Mesodermal cell (in vitro differentiated cells): ENCODE measurements around the gene MAP3K7.
A peak's percentile ranks its signal among the peaks of the same experiment; 100 is the strongest.

ENCODE experiments used
- H3K27ac ChIP-seq: 2 replicates; pipeline ENCODE4 v1.7.0; 2013; ENCODE audit warnings: mild to moderate bottlenecking, low read depth, low read length, moderate library complexity; ENCODE audit not compliant: severe bottlenecking
- H3K36me3 ChIP-seq: 2 replicates; pipeline ENCODE4 v1.7.1; 2013; ENCODE audit warnings: mild to moderate bottlenecking, low read length, moderate library complexity; ENCODE audit not compliant: control insufficient read depth, insufficient read depth
- H3K4me1 ChIP-seq: one replicate; pipeline ENCODE4 v1.7.1; 2013; ENCODE audit warnings: mild to moderate bottlenecking, low read length; ENCODE audit not compliant: insufficient read depth, control insufficient read depth, poor library complexity, severe bottlenecking
- H3K4me3 ChIP-seq: 2 replicates; pipeline ENCODE4 v1.7.0; 2013; ENCODE audit warnings: low read length, control low read depth, mild to moderate bottlenecking; ENCODE audit not compliant: insufficient read depth, poor library complexity, severe bottlenecking; ENCODE audit errors: extremely low read depth
- H3K9me3 ChIP-seq: 2 replicates; pipeline ENCODE4 v1.7.1; 2013; ENCODE audit warnings: mild to moderate bottlenecking, low read length, moderate library complexity; ENCODE audit not compliant: control insufficient read depth
- WGBS, 2 experiments: methylation state at CpG; one replicate each; pipeline ENCODE4 v1.1.5; 2013; ENCODE audit warnings: missing lambda C conversion rate in 2 of 2; ENCODE audit not compliant: insufficient coverage in 2 of 2; 5-methylcytosine and 5-hydroxymethylcytosine counted together

The MAP3K7 gene

GRCh38 chr6:90496258-90497016, 90.4 kb downstream of the MAP3K7 start:
- no peak overlapping the region for H3K4me3 ChIP-seq
- H3K36me3 ChIP-seq: no peaks in the 10 kb centered on the region
- WGBS, 2 experiments: 55 to 70% methylated on average over 6 to 12 of the region's 17 CpGs
- H3K4me1 ChIP-seq: peaks cover 10% of the 10 kb centered on the region
- H3K9me3 ChIP-seq: no peaks in the 10 kb centered on the region
- peak overlapping the region; percentile 23 for H3K27ac ChIP-seq

GRCh38 chr6:90495216-90495817, 91.6 kb downstream of the MAP3K7 start:
- 27 to 69% methylated on average over 4 to 6 of the region's 9 CpGs for WGBS, 2 experiments
- H3K4me3 ChIP-seq: no peak overlapping the region
- H3K27ac ChIP-seq: no peak overlapping the region
- H3K4me1 ChIP-seq: peaks cover 10% of the 10 kb centered on the region
- H3K36me3 ChIP-seq: no peaks in the 10 kb centered on the region
- no peaks in the 10 kb centered on the region for H3K9me3 ChIP-seq

GRCh38 chr6:90494067-90494780, 92.6 kb downstream of the MAP3K7 start:
- Histone ChIP-seq H3K36me3 (no peaks in the 10 kb centered on the region), H3K4me3 (no peak overlapping the region), H3K4me1 (peaks cover 15% of the 10 kb centered on the region), H3K9me3 (no peaks in the 10 kb centered on the region), H3K27ac (no peak overlapping the region)
- 35 to 40% methylated on average over 5 to 6 of the region's 7 CpGs for WGBS, 2 experiments

GRCh38 chr6:90493332-90493731, 93.5 kb downstream of the MAP3K7 start:
- H3K27ac ChIP-seq: no peak overlapping the region
- H3K9me3 ChIP-seq: no peaks in the 10 kb centered on the region
- H3K36me3 ChIP-seq: no peaks in the 10 kb centered on the region
- 67% methylated on average over 1 of the region's 2 CpGs; no CpG with 5 or more reads in 1 of the 2 experiments for WGBS, 2 experiments
- no peak overlapping the region for H3K4me3 ChIP-seq
- H3K4me1 ChIP-seq: peaks cover 15% of the 10 kb centered on the region

- H3K36me3 ChIP-seq: no peaks in the 10 kb centered on the region
- 91 to 99% methylated on average over 5 to 6 of the region's 6 CpGs for WGBS, 2 experiments
- no peaks in the 10 kb centered on the region for H3K9me3 ChIP-seq
- peaks cover 15% of the 10 kb centered on the region for H3K4me1 ChIP-seq
- H3K4me3 ChIP-seq: no peak overlapping the region
- H3K27ac ChIP-seq: no peak overlapping the region
Measured at GRCh38 chr6:90492798-90493197, 94.1 kb downstream of the MAP3K7 start.

- H3K9me3 ChIP-seq: no peaks in the 10 kb centered on the region
- H3K4me1 ChIP-seq: peaks cover 15% of the 10 kb centered on the region
- H3K27ac ChIP-seq: no peak overlapping the region
- H3K36me3 ChIP-seq: no peaks in the 10 kb centered on the region
- WGBS, 2 experiments: no CpG with 5 or more reads among the region's 1 CpG
- no peak overlapping the region for H3K4me3 ChIP-seq
Measured at GRCh38 chr6:90492369-90492768, 94.5 kb downstream of the MAP3K7 start.

GRCh38 chr6:90490030-90490716, 96.7 kb downstream of the MAP3K7 start:
- Histone ChIP-seq H3K27ac (peak overlapping the region; percentile 37), H3K9me3 (peaks cover 9% of the 10 kb centered on the region), H3K36me3 (no peaks in the 10 kb centered on the region), H3K4me1 (peaks cover 15% of the 10 kb centered on the region), H3K4me3 (no peak overlapping the region)
- 78 to 85% methylated on average over 4 of the region's 4 CpGs for WGBS, 2 experiments

- H3K4me1 ChIP-seq: peaks cover 6% of the 10 kb centered on the region
- H3K27ac ChIP-seq: no peak overlapping the region
- H3K4me3 ChIP-seq: no peak overlapping the region
- H3K9me3 ChIP-seq: peaks cover 9% of the 10 kb centered on the region
- H3K36me3 ChIP-seq: no peaks in the 10 kb centered on the region
Measured at GRCh38 chr6:90488816-90489215, 98.1 kb downstream of the MAP3K7 start.

- no peaks in the 10 kb centered on the region for H3K36me3 ChIP-seq
- no peak overlapping the region for H3K4me3 ChIP-seq
- peaks cover 5% of the 10 kb centered on the region for H3K4me1 ChIP-seq
- H3K9me3 ChIP-seq: peaks cover 9% of the 10 kb centered on the region
- no peak overlapping the region for H3K27ac ChIP-seq
- WGBS, 2 experiments: 100% methylated on average over 1 to 2 of the region's 4 CpGs
Measured at GRCh38 chr6:90485635-90486277, 101.1 kb downstream of the MAP3K7 start.

- no peak overlapping the region for H3K27ac ChIP-seq
- no peak overlapping the region for H3K4me3 ChIP-seq
- 21 to 38% methylated on average over 4 to 5 of the region's 5 CpGs for WGBS, 2 experiments
- peaks cover 4% of the 10 kb centered on the region for H3K4me1 ChIP-seq
- H3K9me3 ChIP-seq: peaks cover 9% of the 10 kb centered on the region
- H3K36me3 ChIP-seq: no peaks in the 10 kb centered on the region
Measured at GRCh38 chr6:90484903-90485302, 102.0 kb downstream of the MAP3K7 start.
